ENCODE results near the gene NMRAL1. TPM values are rescaled to one million over a fixed set of nuclear protein-coding genes. Genes with fewer than 3 reads are reported as not detected.

Gene NMRAL1
- total RNA-seq, 2 donors from 2014 or later, result 56.9 to 75.2 TPM

DNA sequence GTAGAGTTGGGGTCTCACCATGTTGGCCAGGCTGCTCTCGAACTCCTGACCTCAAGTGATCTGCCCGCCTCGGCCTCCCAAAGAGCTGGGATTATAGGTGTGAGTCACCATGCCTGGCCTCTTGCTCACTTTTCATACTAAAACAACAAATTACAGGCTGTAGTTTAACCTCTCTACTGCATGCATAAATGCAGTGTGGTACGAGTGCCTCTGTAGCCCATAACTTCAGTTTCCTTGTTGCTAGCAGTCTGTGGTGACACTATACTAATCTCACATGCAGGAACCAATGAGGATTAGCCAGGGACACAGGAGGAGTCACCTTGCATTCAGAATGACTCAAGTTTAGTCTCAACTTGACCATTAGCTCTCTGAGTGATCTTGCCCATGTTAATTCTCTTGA lies 21.9 kb upstream of the NMRAL1 start:
- H3K27ac Mint-ChIP-seq, result no peak overlapping the region
- 89 to 94% methylated on average over 4 of the region's 4 CpGs for WGBS, 2 experiments (ENCODE audit: insufficient coverage in 1 of 2, insufficient read length in 1 of 2)
- no peak for DNase-seq
- H3K4me1 Mint-ChIP-seq, result peaks cover 32% of the 10 kb centered on the region
- no peaks in the 10 kb centered on the region for H3K9me3 ChIP-seq (ENCODE audit: control insufficient read depth, low read length)
- no peak overlapping the region for H3K4me3 ChIP-seq (ENCODE audit: low read length)
- TF ChIP-seq, protein P1, sequence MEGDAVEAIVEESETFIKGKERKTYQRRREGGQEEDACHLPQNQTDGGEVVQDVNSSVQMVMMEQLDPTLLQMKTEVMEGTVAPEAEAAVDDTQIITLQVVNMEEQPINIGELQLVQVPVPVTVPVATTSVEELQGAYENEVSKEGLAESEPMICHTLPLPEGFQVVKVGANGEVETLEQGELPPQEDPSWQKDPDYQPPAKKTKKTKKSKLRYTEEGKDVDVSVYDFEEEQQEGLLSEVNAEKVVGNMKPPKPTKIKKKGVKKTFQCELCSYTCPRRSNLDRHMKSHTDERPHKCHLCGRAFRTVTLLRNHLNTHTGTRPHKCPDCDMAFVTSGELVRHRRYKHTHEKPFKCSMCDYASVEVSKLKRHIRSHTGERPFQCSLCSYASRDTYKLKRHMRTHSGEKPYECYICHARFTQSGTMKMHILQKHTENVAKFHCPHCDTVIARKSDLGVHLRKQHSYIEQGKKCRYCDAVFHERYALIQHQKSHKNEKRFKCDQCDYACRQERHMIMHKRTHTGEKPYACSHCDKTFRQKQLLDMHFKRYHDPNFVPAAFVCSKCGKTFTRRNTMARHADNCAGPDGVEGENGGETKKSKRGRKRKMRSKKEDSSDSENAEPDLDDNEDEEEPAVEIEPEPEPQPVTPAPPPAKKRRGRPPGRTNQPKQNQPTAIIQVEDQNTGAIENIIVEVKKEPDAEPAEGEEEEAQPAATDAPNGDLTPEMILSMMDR (conservative IDR thresholded peaks at IDR 0.05), result no peak
- no peaks in the 10 kb centered on the region for H3K9me3 Mint-ChIP-seq
- H3K4me1 ChIP-seq (ENCODE audit: control insufficient read depth, insufficient read depth, low read length), result peaks cover 17% of the 10 kb centered on the region
- no peak overlapping the region for H3K27ac ChIP-seq (ENCODE audit: low read depth, low read length)
- H3K9ac ChIP-seq (ENCODE audit: extremely low read depth, low read length, poor library complexity, severe bottlenecking), result no peak overlapping the region
- no peaks in the 10 kb centered on the region for H3K27me3 Mint-ChIP-seq (ENCODE audit: insufficient read depth)
- H3K4me3 Mint-ChIP-seq, result no peak overlapping the region
- peaks cover 12% of the 10 kb centered on the region for H3K36me3 ChIP-seq (ENCODE audit: control insufficient read depth, insufficient read depth, low read length)
- H3K36me3 Mint-ChIP-seq (ENCODE audit: low read depth), result no peaks in the 10 kb centered on the region
- no peaks in the 10 kb centered on the region for H3K27me3 ChIP-seq (ENCODE audit: control insufficient read depth, insufficient read depth, low read length, poor library complexity, severe bottlenecking)

DNA sequence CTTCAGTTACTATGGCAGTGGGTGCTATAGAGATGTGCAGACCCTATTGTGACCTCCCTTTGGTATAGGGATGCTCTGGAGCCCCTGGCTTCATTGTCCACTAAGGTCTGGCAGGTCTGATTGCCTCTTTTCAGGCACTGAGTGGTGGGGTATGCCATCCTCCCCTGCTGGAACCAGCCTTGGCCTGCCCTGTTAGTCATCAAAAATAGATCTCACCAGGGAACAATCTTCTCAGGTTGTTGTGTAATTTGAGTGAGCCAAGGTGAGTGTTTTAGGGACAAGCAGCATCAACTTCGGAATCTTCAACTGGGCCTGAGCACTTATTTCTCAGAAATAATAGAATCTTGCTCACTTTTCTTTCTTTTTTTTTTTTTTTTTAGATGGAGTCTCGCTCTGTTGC lies 21.3 kb upstream of the NMRAL1 start:
- Histone ChIP-seq H3K9ac (ENCODE audit: extremely low read depth, low read length, poor library complexity, severe bottlenecking) (no peak overlapping the region), H3K36me3 (ENCODE audit: control insufficient read depth, insufficient read depth, low read length) (peaks cover 12% of the 10 kb centered on the region), H3K27me3 (ENCODE audit: control insufficient read depth, insufficient read depth, low read length, poor library complexity, severe bottlenecking) (no peaks in the 10 kb centered on the region), H3K9me3 (ENCODE audit: control insufficient read depth, low read length) (no peaks in the 10 kb centered on the region), H3K27ac (ENCODE audit: low read depth, low read length) (no peak overlapping the region), H3K4me1 (ENCODE audit: control insufficient read depth, insufficient read depth, low read length) (peaks cover 12% of the 10 kb centered on the region), H3K4me3 (ENCODE audit: low read length) (no peak overlapping the region)
- no peak overlapping the region for H3K4me3 Mint-ChIP-seq
- DNase-seq, result no peak
- H3K4me1 Mint-ChIP-seq, result peaks cover 26% of the 10 kb centered on the region
- WGBS, 2 experiments (ENCODE audit: insufficient coverage in 1 of 2, insufficient read length in 1 of 2), result 100% methylated on average over 2 of the region's 2 CpGs; no CpG with 5 or more reads in 1 of the 2 experiments
- TF ChIP-seq, protein P1 (conservative IDR thresholded peaks at IDR 0.05), result no peak
- H3K27ac Mint-ChIP-seq, result no peak overlapping the region
- no peaks in the 10 kb centered on the region for H3K27me3 Mint-ChIP-seq (ENCODE audit: insufficient read depth)
- H3K9me3 Mint-ChIP-seq, result no peaks in the 10 kb centered on the region
- H3K36me3 Mint-ChIP-seq (ENCODE audit: low read depth), result no peaks in the 10 kb centered on the region

DNA sequence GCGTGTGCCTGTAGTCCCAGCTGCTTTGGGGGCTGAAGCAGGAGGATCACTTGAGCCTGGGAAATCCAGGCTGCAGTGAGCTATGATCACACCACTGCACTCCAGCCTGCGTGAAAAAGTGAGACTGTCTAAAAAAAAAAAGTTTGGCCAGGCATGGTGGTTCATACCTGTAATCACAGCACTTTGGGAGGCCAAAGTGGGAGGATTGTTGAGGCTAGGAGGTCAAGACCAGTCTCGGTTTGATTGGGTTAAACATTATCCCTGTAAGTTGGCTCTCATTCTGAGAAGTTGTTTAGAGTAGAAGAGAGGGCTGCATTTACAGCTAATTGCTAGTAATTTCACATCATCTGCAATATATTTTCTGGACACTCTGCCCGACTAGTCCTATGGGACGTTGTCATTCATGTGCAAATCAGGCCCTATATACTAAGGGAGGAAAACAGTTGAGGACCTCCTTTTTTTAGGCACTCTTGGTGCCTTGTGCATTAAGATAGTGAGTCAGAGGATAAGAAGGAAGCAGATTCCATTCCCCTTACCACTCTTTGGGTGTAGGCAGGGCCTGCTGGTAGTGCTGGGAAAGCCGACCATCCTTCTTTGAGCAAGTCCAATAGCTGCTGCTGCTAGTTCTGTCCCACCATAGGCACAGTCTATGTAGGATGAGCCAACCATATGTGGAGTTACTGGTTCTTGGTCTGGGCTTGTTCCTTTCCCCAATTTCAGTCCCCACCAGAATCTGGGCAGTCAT lies 20.5 kb upstream of the NMRAL1 start:
- H3K9me3 Mint-ChIP-seq, result no peaks in the 10 kb centered on the region
- no peaks in the 10 kb centered on the region for H3K36me3 Mint-ChIP-seq (ENCODE audit: low read depth)
- H3K4me3 Mint-ChIP-seq, result no peak overlapping the region
- H3K4me1 ChIP-seq (ENCODE audit: control insufficient read depth, insufficient read depth, low read length), result peaks cover 5% of the 10 kb centered on the region
- no peaks in the 10 kb centered on the region for H3K27me3 Mint-ChIP-seq (ENCODE audit: insufficient read depth)
- no peaks in the 10 kb centered on the region for H3K9me3 ChIP-seq (ENCODE audit: control insufficient read depth, low read length)
- TF ChIP-seq, protein P1 (conservative IDR thresholded peaks at IDR 0.05), result no peak
- H3K36me3 ChIP-seq (ENCODE audit: control insufficient read depth, insufficient read depth, low read length), result peaks cover 12% of the 10 kb centered on the region
- no peak overlapping the region for H3K27ac Mint-ChIP-seq
- H3K4me1 Mint-ChIP-seq, result peaks cover 20% of the 10 kb centered on the region
- H3K27me3 ChIP-seq (ENCODE audit: control insufficient read depth, insufficient read depth, low read length, poor library complexity, severe bottlenecking), result no peaks in the 10 kb centered on the region
- DNase-seq, result no peak
- 86 to 94% methylated on average over 6 of the region's 6 CpGs for WGBS, 2 experiments (ENCODE audit: insufficient coverage in 1 of 2, insufficient read length in 1 of 2)
- no peak overlapping the region for H3K9ac ChIP-seq (ENCODE audit: extremely low read depth, low read length, poor library complexity, severe bottlenecking)
- H3K27ac ChIP-seq (ENCODE audit: low read depth, low read length), result no peak overlapping the region
- no peak overlapping the region for H3K4me3 ChIP-seq (ENCODE audit: low read length)

Measured in endodermal cell (in vitro differentiated cells).